Activated CD8-positive, alpha-beta memory T cell treated with anti-CD3 and anti-CD28 coated beads, Interleukin-2, amount 50 U/mL, for 1 hour (primary cell): ENCODE results near the gene PGC.

Experiments
- DNase-seq: peaks from one replicate; pipeline ENCODE4 v3.0.0-alpha.2; 2020; ENCODE audit errors: extremely low read depth

The PGC gene

GRCh38 chr6:41697861-41698781, 49.1 kb downstream of the PGC start:
- no peak for DNase-seq

DNA sequence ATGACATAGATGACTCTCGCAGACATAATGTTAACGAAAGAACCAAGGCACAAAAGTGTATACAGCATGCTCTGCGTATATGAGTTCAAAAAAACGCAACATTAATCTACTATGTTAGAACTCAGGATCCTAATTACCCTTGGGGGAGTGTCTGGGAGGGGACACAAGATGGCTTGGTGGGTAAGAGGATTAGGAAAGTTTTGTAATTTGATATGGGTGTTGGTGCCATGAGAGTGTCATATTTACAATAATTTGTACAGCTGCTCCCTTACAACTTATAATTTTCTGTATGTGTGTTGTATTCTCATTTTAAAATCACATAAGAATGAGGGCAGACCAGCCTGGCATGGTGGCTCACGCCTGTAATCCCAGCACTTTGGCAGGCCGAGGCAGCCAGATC, 50.4 kb downstream of the PGC start:
- no peak for DNase-seq

GRCh38 chr6:41695825-41696224, 51.4 kb downstream of the PGC start:
- no peak for DNase-seq

DNA sequence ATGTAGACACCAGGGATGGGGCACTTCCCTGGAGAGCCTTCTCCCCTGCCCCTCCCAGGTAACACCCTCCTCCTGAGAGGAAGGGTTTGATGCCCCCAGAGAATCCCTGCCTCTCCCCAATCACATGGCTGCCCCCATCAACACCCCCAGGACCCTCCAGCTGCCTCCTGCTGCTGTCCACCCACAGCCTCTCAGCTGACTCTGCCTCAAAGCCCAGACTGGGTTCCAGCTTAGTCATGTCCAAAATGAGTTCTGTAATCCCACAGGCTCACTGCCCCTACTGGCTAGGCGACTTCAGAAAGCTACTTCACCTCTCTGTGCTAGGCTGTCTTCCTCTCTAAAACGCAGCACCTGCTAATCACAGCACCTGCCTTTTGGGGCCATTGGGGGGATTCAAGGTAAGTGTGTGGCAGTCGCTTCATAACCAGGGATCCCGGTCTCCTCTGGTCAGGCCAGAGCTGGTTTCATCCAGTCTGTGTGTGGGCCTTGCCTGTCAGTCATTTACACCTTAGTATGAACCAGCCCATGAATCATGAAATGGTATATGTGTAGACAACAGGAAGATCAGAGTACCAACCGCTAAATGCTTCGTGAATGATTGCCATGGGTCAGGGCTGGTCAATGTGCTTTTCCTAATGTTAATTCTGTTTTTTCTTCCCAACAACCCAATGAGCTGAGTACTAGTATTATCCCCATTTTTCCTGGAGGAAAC, 52.2 kb downstream of the PGC start:
- DNase-seq: no peak

DNA sequence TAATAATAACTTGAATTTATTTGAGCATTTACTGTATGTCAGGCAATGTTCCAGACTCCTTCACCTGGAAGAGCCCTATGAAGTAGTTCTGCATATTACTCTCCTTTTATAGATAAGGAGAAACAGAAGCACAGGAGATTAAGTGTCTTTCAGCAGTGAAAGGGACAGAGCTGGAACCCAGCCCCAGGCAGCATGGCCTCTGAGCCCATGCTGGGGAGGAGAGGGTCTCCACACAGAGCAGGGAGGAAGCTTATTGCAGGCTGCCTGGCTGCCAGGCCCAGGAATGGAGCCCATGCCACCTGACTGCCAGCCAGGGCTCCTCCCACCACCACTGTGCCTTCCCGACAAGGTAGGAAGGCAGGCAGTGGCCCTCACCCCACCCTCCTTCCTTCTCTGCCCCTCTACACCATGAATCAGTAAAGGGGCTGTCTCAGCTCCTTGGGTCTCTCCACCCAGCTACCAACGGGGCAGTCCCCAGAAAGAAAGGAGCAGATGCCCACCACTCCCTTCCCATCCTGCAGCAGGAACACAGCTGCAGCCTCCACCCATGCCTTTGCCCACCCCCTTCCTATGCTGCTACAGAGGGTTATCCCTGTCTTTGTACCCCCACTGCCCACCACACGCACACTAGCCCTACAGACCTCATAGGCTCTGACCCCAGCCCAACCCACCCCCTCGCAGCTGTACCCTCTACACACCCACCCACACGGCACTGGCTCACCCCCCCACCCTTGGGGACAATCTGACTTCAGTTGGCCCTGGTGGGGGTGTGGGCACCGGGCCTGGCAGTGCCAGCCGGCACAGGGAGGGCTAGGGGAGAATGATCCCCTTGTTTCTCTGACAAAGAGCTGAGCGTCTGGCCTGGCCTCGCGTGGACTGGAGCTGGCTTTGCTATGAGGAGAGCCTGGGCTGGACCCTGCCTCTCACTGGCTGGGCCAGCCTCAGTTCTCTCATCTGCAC, 53.6 kb downstream of the PGC start:
- no peak for DNase-seq

GRCh38 chr6:41692730-41693129, 54.5 kb downstream of the PGC start:
- no peak for DNase-seq

- DNase-seq: no peak
Observed at GRCh38 chr6:41692080-41692675, 55.0 kb downstream of the PGC start.

DNA sequence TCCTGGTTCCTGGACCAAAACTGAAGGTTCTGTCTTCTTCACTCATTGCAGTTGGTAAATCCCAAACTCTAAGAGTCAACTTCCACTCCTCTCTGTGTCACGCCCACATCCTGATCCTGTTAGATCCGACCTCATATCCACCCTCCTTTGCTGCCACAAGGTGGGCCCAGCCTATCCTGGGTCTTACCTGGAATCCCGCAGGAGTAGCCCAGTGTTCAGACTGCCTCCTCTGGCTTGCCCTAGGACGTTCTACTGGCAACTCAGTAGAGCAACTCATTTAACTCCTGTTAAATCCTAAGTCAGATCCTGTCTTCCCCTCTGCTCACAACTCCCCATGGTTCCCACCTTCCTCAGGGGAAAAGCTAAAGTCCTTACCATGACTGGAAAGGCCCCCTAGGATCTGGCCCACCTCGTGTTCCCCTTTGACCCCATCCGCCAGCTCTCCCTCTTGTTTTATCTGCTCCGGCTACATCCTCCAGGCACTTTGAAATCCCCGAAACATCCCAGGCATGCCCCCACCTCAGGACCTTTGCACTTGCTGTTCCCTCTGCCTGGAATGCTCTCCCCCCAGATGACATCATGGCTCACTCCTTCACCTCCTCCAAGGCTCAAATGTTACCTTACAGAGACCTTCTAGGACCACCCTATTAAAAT, 55.6 kb downstream of the PGC start:
- DNase-seq: no peak

DNA sequence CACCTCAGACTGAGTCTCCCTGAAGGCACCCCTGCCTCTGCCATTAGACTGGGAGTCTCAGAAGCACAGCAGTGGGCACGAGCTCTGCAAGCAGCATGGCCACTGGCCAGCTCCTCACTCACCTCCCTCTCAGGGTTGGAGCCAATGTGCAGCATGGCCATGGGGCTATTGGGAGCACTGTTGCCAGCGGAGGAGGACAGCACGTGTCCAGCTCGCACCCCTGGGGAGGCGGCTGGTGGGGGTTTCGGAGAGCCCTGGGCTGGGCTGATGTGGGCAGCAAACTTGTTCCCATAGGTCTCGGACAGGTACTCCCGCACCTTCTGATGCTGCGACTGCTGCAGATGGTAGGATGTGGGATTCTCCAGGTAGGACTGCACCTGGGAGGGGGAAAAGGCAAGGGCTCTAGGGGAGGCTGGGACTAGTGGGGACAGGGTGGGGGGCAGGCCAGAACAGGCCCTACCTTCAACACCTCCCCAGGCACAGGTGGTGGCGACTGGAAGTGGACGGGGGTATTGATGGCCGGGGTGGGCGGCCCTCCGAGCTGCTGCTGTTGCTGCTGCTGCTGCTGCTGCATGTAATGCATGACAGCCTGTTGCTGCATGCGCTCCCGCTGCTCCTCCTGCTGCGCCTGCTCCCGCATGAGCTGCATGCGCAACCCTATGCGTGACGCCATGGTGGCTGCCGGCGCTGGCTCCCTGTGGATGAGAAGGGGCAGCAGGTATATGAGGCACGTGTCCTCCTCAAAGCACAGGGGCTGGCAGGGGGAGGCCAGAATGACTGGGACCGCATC, 56.5 kb downstream of the PGC start:
- DNase-seq: no peak

DNA sequence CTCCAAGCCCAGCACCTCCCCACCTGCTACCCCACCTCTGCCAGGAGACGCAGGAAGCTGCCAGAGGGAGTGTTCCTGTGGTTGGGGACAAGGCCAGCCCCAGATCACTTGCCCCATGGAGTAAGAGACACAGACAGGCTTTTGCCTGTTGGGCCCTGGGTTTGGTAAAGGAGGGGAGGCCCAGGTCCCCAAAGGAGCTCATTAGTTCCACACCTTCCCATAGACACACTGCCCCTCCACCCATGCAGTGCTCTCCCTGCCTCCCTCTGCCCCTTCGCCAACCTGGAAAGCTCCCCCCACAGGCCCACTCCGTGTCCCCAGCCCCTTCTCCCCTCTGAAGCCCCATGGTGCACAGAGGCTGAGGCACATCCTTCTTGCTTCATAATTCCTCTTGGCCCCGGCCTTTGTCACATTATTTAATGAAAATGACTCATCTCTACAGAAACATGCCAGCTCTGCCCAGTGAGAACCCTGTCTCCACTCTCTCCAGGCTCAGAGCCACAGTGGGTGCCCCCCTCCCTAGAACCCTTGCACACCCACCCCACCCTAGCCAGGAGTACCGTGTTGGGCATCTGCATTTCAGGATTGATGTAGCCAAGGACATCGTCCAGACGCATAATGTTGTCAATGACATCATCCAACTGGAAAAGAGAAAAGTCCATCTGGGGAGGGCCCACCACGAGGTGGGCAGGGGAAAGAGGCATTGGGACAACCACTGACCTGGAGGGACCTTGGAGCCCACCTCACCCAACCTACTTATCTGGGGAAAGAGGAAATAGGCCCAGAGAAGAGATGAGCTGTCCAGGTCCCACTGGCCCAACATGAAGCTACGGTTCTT, 57.8 kb downstream of the PGC start:
- no peak for DNase-seq

DNA sequence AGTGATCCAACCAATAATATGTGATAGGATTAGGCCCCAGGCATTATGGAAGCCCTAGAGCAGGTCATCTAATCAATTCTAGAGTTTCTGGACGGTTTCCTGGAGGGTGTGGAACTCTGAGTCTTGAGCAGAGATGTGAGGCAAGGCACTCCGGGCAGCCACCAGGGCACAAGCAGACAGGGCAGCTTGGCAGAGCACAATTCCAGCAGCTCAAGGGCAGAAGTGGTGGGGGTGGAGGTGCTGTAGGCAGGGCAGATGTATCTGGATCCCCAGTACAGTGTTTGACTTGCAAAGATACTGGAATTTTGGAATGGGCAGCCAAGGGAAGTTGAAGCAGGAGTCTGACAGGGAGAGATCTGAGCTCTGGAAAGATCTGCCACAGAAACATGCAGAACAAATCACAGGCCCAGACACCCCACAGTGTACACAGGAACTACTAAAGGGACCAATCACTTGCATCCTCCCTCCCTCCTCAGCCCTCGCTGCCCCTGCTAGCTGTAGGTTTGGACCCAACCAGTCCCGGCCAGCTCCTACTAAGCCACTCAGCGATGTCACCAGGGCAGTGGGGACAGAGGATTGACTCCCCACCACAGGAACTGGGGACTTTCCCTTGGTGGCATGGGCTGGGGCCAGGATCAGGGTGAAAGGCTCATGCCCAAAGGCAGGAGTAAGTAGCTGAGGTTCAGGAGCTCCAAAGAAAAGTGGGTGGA, 58.8 kb downstream of the PGC start:
- DNase-seq: no peak

DNA sequence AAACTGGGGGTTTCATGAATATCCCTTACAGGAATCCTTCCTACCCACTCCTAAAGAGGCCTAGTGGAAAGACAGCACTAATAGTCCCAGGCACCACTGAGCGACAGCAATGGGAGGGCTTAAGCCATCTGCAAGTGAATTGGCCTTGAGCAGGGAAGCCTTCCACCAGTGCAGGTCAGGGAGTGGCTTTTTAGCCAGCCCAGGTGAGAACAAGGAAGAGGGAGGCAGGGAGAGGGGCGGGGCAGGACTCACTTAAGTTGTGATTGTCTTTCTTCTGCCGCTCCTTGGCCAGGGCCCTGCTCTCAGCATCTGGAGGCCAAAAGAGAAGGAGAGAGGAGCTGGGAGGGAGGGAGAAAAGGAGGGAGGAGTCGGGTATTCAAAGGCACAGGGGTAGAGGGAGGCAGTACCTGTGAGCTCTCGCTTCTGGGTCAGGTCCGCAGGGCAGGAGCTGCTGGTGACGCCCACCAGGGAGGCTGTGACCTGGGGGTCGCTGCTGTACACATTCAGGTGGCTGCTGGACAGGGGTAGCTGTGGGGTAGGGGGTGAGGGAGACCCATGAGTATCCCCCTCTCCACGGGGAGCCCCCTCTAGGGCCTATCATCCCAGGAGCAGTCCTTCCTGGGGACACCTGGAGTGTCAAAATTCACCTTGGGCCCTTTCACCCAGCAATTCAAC, 59.6 kb downstream of the PGC start:
- no peak for DNase-seq
